ENCODE results near the gene ALPK1.
"Not testable (repeated sequence)": the region's sequence is repeated elsewhere in the genome, so short reads cannot be mapped to it uniquely, and the experiment has no call there.

ALPK1 gene

DNA sequence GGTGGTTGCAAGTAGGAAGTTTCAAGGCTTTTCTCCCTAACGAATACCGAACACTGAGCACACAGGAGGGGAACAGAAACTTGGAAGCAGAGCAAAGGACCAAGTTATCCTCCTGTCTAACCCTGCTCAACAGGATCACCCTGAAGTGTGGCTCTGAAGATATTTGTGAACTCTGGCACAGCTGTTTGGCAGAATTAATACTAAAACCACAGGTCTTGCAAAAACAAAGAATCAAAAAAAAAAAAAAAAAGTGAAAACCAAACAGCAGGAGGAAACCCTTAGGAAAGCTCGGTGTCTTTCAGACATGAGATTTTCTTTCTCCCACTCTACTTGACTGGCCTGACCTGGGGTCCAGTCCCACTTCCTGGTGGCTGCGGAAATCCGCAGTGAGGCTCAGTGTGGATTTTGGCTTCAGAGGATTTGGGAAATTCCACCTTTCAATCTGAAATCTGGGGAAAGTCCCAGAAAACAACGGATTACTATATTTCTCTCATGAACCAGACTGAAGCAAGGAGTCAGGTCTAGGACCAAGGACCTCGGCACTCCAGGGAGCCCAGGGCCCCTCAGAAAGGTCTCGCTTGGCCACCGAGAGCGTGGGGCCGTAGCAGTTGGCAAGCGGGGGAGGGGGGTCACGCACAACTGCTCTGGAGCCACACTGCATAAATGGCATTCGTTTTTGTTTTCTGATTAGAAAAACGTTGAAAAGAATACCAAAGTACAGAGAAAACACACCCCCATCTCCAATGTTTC is 12.3 kb upstream of the ALPK1 start:
- no peak for DNase-seq

DNA sequence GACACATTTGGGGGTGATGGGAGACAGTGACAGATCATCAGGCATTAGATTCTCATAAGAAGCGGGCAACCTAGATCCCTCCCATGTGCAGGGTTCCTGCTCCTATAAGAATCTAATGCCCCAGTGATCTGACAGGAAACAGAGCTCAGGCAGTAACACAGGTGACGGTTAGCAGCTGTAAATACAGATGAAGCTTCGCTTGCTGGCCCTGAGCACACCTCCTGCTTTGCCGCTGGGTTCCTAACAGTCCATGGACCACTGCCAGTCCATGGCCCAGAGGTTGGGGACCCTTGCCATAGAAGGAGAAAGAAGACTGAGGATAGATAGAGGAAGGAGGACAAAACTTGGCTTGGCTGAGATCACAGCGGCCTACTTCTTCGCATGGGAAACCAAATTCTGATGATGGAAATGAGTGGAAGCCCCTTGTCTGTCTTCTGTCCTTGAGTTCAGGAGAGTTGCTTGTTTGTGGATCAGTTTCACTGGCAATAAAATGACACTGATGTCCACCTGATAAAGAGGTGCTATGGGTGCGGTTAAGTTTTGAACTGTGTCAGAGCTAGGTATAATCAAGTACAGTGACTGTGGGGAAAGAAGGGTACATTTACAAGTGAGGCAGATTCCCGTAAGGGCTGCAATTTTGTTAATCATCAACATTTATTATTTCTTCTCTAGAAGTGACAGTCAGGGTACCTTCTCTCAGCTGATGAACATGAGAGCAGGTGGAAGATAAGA is 9.7 kb upstream of the ALPK1 start:
- no peak for DNase-seq

DNA sequence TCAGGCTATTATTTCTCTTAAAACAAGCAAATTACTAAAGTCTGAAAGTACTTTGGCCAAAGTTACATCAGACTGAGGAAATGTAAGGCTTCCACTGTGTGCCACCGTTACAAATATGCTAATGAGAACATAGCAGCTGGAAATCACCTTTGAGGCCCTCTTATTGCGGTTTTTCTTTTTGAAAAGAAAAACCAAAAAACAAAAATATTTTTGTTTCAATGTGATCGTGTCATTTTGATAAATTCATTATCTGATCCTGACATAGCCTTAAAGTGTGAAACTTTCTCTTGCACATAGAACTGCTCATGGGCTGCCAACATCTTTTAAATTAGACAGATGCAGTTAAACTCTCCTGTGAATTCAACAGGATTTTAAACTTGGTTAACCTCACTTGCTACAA is 8.7 kb upstream of the ALPK1 start:
- DNase-seq: no peak

GRCh38 chr4:112289407-112290253 is 7.5 kb upstream of the ALPK1 start:
- DNase-seq: no peak

- DNase-seq: no peak
Measured at GRCh38 chr4:112290341-112290740, 6.8 kb upstream of the ALPK1 start.

- no peak for DNase-seq
Measured at GRCh38 chr4:112299721-112300120, 2.6 kb downstream of the ALPK1 start.

DNA sequence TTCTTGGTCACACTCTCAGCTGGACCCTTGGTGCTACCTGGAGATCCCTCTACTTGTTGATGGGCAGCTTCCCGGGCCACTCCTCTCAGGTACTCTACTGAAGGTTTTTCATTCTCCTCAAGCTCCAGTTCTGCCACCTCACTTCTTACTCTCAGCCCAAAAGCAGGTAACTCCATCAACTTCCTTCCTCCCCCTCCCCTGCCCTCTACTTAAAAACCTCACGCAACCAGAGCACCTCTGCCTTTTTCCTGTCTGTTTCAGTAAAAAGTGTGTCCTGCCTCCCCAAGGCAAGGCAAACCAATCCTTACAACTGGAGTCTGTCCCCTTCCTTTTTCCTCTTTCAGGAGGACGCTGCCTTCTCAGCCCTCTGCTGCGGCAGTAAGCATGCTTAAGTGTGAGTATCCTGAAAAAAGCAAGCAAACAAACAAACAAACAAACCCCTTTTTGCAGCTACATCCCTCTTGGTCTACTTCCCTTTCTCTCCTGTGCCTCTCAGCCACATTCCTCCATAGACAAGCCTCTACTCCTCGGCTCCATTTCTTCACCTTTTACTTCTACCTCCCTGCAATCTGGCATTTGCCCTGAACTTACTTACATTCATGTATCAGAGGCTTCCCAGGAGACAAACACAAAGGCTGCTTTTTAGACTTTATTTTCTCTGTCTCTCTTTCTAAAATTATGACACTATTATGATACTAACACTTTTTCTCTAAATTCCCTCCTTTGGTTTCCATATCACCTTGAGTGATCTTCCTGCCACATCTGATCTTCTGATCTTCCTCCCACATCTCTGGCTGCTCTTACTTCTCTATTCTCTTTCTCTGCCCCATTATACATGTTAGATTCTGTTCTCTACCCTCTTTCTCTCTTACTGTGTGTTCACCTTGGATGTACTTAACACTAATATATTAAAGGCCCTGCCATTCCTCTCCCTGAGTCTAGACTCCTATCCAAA is 5.4 kb downstream of the ALPK1 start:
- no peak for DNase-seq

GRCh38 chr4:112305477-112305876 is 8.3 kb downstream of the ALPK1 start:
- not testable (repeated sequence) for DNase-seq

- not testable (repeated sequence) for DNase-seq
Measured at GRCh38 chr4:112309263-112309791, 12.2 kb downstream of the ALPK1 start.

DNA sequence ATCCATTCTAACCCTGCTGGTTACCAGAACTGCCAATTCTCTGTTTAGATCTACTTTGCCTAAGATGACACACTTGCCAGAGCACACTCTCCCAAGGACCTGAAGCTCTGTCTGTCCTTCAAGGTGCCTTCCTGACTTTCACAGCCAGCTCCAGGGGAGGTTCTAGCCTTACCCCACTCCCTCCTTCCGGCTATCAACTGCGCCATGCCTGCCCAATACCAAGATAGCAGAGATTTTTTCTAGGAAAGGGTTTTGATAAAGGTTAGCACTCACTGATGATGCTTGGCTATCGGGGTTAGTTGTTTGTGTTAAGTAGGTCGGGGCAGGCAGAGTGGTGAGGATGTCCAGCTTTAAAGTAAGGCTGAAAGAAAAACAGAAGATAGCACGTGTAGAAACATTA is 14.3 kb downstream of the ALPK1 start:
- DNase-seq: no peak

- DNase-seq: no peak
Measured at GRCh38 chr4:112312610-112313239, 15.6 kb downstream of the ALPK1 start.

DNA sequence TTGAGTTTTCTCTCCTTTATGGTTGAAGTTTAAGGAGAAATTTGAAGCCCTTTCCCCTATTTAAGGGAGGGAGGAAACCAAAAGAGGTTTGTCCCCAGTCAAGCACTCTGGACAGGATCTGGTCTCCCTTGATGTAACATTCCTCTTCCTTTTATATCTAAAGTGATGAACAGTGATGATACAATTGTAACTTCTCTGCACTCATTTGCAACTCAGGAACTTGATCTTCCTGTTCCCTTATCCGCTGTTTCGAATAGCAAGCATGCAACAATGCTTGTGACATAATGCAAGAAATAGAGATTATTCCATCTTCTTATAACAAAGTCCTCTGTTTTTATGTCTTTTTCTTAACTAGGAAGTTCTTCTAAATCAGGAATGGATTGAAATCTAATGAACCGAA is 18.3 kb downstream of the ALPK1 start:
- DNase-seq: no peak

- no peak for DNase-seq
Measured at GRCh38 chr4:112316360-112316759, 19.2 kb downstream of the ALPK1 start.

DNA sequence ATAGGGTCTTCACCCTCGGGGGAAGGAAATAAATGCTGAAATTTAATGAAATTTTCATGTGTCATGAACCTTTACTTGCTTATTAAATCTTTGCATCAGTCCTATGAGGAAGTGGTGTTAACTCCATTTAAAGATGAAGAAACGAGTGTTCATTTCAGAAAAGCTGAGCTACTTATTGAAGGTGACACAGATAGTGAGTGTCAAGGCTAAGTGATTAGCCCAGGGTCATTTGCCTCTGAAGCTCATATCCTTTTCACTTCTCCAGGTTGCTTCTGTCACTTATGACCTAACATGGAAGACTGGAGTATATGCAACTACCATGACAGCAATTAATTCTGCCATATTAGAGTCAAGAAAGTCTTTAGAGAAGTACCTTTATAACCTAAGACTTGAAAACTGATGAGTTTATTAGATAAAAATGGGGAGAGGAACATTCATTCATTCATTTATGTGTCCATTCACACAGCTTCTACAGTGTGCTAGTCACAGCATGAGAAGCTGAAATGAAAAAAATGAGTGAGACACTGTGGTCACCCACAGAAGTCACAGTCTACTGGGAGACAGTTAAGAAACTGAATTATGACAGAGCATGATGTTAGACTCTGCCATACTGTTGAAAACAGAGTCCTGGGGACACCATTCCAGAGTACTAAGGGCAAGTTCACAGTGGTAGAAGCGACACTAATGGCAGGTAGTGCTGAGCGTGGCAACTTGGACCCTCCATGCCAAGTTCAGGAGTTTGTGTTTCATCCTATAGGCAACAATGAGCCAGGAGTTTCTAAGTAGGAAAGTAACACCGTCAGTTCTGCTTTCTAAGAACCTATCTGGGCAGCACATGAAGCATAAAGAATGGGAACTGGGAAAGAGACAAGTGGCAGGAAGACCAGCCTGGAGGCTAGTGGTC is 21.3 kb downstream of the ALPK1 start:
- DNase-seq: no peak

- peak; percentile 31 for DNase-seq
Measured at GRCh38 chr4:112321776-112322684, 24.9 kb downstream of the ALPK1 start.

DNA sequence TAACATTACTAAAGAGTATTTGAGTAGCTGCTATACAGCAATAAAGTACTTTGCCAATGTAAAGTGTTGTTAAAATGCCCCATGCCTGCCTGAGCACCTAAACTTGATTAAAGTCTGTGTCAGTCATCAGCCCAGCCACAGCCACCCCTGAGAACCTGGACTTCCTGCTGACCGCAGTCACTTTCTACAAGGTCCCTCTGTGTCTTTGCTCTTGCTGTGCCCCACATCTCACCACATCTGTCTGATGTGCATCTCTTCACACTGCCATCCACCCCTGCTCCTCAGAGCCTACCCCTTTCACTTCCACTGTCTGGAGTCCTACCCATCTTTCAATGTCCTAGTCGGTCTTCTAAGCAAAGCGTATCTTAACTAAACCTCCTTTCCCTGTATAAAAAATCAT is 25.7 kb downstream of the ALPK1 start:
- no peak for DNase-seq

DNA sequence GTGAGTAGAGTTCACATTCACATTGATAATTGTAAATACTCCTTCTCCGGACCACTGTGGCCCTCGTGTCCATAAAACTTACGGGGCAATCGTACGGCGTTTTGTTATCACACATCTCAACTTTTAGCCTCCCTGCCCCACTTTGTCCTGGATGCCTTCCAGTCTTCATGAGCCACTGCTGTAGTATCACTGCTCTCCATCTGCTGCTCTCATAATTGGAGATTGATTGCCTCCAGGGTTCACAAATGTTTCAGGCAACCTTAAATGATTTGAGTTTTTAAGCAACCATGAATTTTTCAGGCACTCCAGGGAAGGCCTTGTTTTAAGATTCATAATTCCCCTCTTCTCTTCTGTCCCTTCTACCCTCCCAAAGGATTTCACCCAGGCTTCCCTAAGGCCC is 28.4 kb downstream of the ALPK1 start:
- DNase-seq: no peak

- DNase-seq: peak; percentile 51
Measured at GRCh38 chr4:112327965-112328733, 31.0 kb downstream of the ALPK1 start.

DNA sequence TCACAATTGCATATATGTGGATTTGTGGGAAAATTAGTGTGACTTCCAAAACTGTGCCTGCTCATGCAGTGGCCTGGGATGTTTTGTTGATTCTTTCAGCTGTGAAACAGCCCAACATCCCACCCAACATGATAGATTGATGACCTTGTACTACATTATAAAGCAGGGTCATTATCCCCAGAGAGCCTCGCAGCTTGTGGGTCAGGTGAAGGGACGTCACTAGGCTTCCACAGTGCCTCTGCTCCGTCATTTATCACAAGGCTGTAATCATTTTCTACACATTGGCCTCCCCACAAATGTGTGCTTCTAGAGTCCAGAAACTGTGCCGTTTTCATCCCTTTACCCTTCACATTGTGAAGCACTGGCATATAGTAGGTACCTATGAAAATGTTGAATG is 31.6 kb downstream of the ALPK1 start:
- DNase-seq: no peak
